ENCODE data around the gene PCNT. TPM values are rescaled to one million over a fixed set of nuclear protein-coding genes. Genes with fewer than 3 reads are reported as not detected.

PCNT gene
- total and polyA plus RNA-seq, 2 of the 8 experiments (the other 6 are each of a cell fraction or from before 2014, with no cell fraction given): 9.9 to 45.1 TPM

DNA sequence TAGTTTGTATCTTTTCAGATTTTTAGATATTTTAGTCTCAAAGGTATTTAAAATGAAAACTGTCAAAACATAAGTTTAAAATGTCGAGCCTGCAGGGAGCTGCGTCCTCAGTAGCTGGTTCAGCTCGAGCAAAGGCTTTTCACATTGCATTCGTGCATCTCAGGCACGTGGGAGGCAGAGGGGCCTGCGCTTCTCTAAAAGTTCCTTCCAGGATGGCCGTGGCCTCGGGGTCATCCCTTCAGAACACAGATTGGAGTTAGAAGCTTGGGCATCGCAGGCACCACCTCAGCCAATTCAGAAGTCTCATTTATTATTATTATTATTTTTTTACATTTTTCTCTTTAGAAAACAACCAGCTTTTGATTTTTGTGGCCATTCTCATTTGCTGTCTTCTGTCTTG, 67.8 kb downstream of the PCNT start:
- TF ChIP-seq KDM5A (IDR thresholded peaks at IDR 0.05; ENCODE audit: low read length) (no peak), CHD1 (IDR thresholded peaks at IDR 0.05; ENCODE audit: low read depth, low read length) (no peak), RAD21 (IDR thresholded peaks at IDR 0.05 in 1 of 2, conservative IDR thresholded peaks at IDR 0.05 in 1 of 2; ENCODE audit: low read depth in 2 of 2, low read length in 2 of 2) (no peak), E2F6 (IDR thresholded peaks at IDR 0.05) (no peak)
- no peak overlapping the region for H4K91ac ChIP-seq (replicated peaks; ENCODE audit: insufficient read length, low read length)
- no peaks in the 10 kb centered on the region for H3K4me1 ChIP-seq (replicated peaks in 1 of 4; ENCODE audit: control insufficient read depth in 3 of 4, insufficient read depth in 4 of 4, low read length in 3 of 4)
- CTCF ChIA-PET (ENCODE audit: partially characterized antibody): interaction anchor here (1.1 to 1.2 kb wide), 2 partner anchors 21 to 23 kb away, joined by 3 to 4 read pairs; no protein-coding TSS in a partner anchor
- no peaks in the 10 kb centered on the region for H3K9me3 ChIP-seq (ENCODE audit: insufficient read depth in 2 of 2, low read depth in 1 of 2, low read length in 1 of 2)
- H3K14ac ChIP-seq (ENCODE audit: insufficient read length): no peak overlapping the region
- DNase-seq (ENCODE audit: low read depth in 1 of 2, low spot score in 2 of 2): no peak
- H4K8ac ChIP-seq (ENCODE audit: extremely low read depth, insufficient read depth, low read length): no peak overlapping the region
- POLR2A ChIA-PET (ENCODE audit: partially characterized antibody): interaction anchor here (1.1 kb wide), 1 partner anchor 11 kb away, joined by 4 read pairs; no protein-coding TSS in a partner anchor
- H3K56ac ChIP-seq (replicated peaks; ENCODE audit: insufficient read length, low read depth, low read length): no peak overlapping the region
- peaks cover 0 to 5% of the 10 kb centered on the region in 2 experiments for H4K20me1 ChIP-seq (replicated peaks in 1 of 2; ENCODE audit: control insufficient read depth in 1 of 2, insufficient read depth in 2 of 2, low read length in 2 of 2)
- no peaks in the 10 kb centered on the region; the same call in 1 of the 2 replicates for H3K79me1 ChIP-seq (ENCODE audit: low read depth, low read length)
- no peak overlapping the region for H2BK12ac ChIP-seq (ENCODE audit: low read depth, low read length)
- no peak overlapping the region for H2BK120ac ChIP-seq (replicated peaks; ENCODE audit: low read depth, low read length)
- H3K23ac ChIP-seq (ENCODE audit: insufficient read length): no peak overlapping the region
- no peak overlapping the region for H2BK15ac ChIP-seq (ENCODE audit: low read length)
- no peaks in the 10 kb centered on the region for H3K79me2 ChIP-seq (ENCODE audit: control insufficient read depth in 1 of 2, insufficient read depth in 2 of 2, low read length in 2 of 2)
- no peak overlapping the region for H2AFZ ChIP-seq (ENCODE audit: low read length)
- peaks cover 0 to 6% (median 2%) of the 10 kb centered on the region in 4 experiments; a peak in 4 of 8 replicates for H3K36me3 ChIP-seq (ENCODE audit: control insufficient read depth in 2 of 4, insufficient read depth in 4 of 4, low read length in 3 of 4)
- no peak overlapping the region for H3K9ac ChIP-seq (replicated peaks in 1 of 4; ENCODE audit: extremely low read depth in 1 of 4, low read depth in 3 of 4, low read length in 3 of 4)
- H3K27me3 ChIP-seq (replicated peaks in 1 of 4; ENCODE audit: control insufficient read depth in 3 of 4, extremely low read depth in 1 of 4, insufficient read depth in 3 of 4, low read length in 3 of 4): no peaks in the 10 kb centered on the region
- no peak overlapping the region for H4K5ac ChIP-seq (ENCODE audit: insufficient read length, low read depth, low read length)
- H2AK5ac ChIP-seq (ENCODE audit: low read depth, low read length): no peak overlapping the region
- 94% methylated on average over 9 of the region's 9 CpGs; no CpG with 5 or more reads in 1 of the 2 experiments for WGBS, 2 experiments (ENCODE audit: extremely low coverage in 1 of 2, insufficient coverage in 1 of 2, insufficient read length in 1 of 2, insufficient replicate concordance in 2 of 2, low coverage in 1 of 2, low lambda C conversion rate in 2 of 2, missing lambda C conversion rate in 1 of 2)
- H3K4ac ChIP-seq (replicated peaks; ENCODE audit: insufficient read length, low read depth, low read length): no peak overlapping the region
- H3K23me2 ChIP-seq (ENCODE audit: low read depth, low read length): no peaks in the 10 kb centered on the region
- no peak overlapping the region for H2BK5ac ChIP-seq (ENCODE audit: low read depth, low read length)
- H3K18ac ChIP-seq (ENCODE audit: extremely low read depth, low read length): no peak overlapping the region
- H3K4me3 ChIP-seq (ENCODE audit: extremely low read depth in 1 of 4, insufficient read depth in 2 of 4, low read depth in 3 of 4, low read length in 4 of 4): no peak overlapping the region
- no peak overlapping the region for H3K27ac ChIP-seq (ENCODE audit: low read depth, low read length)
- no peak overlapping the region for H3K4me2 ChIP-seq (ENCODE audit: insufficient read depth in 1 of 2, low read depth in 2 of 2, low read length in 2 of 2)
- H2BK20ac ChIP-seq (ENCODE audit: low read length): no peak overlapping the region
- FAIRE-seq: no peak
